K562 treated with DMSO at 1 percent for 24 hours (cell line): ENCODE results near the gene ZFP28. TPM values are rescaled to one million over a fixed set of nuclear protein-coding genes. Genes with fewer than 3 reads are reported as not detected.

Experiments used
- total RNA-seq: library from RNA; unstranded; fragments of 300-600 nt; gene quantifications from 2 replicates; pipeline ENCODE4 v1.2.3, GENCODE V29; 2022; ENCODE audit warnings: low read depth; ENCODE audit not compliant: insufficient read depth

Gene ZFP28
- not detected in 2 replicates for total RNA-seq

GRCh38 chr19:56538761-56539263 lies at the start of gene ZFP28:
Gene ZFP28 (plus strand): TSS chr19:56538948. CDS start chr19:56539019, 71 bp downstream.

GRCh38 chr19:56507446-56508289 lies 31.1 kb upstream of the ZFP28 start, which contains the start of gene ZNF471:
Gene ZNF471 (plus strand): TSS chr19:56507855. CDS start chr19:56511572, 3,717 bp downstream.

GRCh38 chr19:56567274-56568120 lies 28.7 kb downstream of the ZFP28 start, which contains the start of gene ZNF470:
Gene ZNF470 (plus strand): TSS chr19:56567468. CDS start chr19:56570312, 2,844 bp downstream.

GRCh38 chr19:56594783-56595547 lies 56.2 kb downstream of the ZFP28 start, which contains the start of gene ZNF71:
Gene ZNF71 (plus strand): TSS chr19:56595302. CDS start chr19:56601559, 6,257 bp downstream.

Other genes starting within 250 kb of the ZFP28 start
- 6.4 and 11.1 TPM in 2 replicates for gene ZSCAN5A, start 224.1 kb upstream of the ZFP28 start, total RNA-seq
- 1.3 and 2.1 TPM in 2 replicates for gene ZNF582, start 145.4 kb upstream of the ZFP28 start, total RNA-seq
- gene ZNF583, start 134.6 kb upstream of the ZFP28 start, total RNA-seq: 0.78 and 0.86 TPM in 2 replicates
- not detected in 2 replicates for gene ZNF667, start 61.6 kb upstream of the ZFP28 start, total RNA-seq
- not detected in 2 replicates for gene ZNF471, start 31.1 kb upstream of the ZFP28 start, total RNA-seq
- not detected in 2 replicates for gene ZNF470, start 28.5 kb downstream of the ZFP28 start, total RNA-seq
- gene ZNF71, start 56.4 kb downstream of the ZFP28 start, total RNA-seq: 0.14 and 0.27 TPM in 2 replicates
- not detected in 2 replicates for gene SMIM17, start 104.2 kb downstream of the ZFP28 start, total RNA-seq
- not detected in 2 replicates for gene ZNF835, start 132.8 kb downstream of the ZFP28 start, total RNA-seq